Measurements from ENCODE around the gene ADGB.

GRCh38 chr6:146620655-146621054, 21.9 kb downstream of the ADGB start:
- TF ChIP-seq POLR2A (IDR thresholded peaks at IDR 0.05; ENCODE audit: low read length) (no peak), GATA1 (IDR thresholded peaks at IDR 0.05; ENCODE audit: low read depth, low read length) (no peak)

Data from erythroblast (primary cell).